ENCODE results near the gene RIPK1.

- TF ChIP-seq CTCF (IDR thresholded peaks at IDR 0.05; ENCODE audit: low read depth, low read length) (no peak), EZH2phosphoT487 (IDR thresholded peaks at IDR 0.05; ENCODE audit: low read depth) (no peak)
These were observed 4.5 kb downstream of the RIPK1 start for GRCh38 chr6:3072798-3073197.

Measured in OCI-LY3 (cell line).